DMS53 (cell line): ENCODE data around the gene RHOB.
"Not testable (repeated sequence)": the region's sequence is repeated elsewhere in the genome, so short reads cannot be mapped to it uniquely, and the experiment has no call there.

Source experiments
- DNase-seq: peaks from one replicate; lab custom pipeline; 2025; lab: John Stamatoyannopoulos, UW

The RHOB gene

DNA sequence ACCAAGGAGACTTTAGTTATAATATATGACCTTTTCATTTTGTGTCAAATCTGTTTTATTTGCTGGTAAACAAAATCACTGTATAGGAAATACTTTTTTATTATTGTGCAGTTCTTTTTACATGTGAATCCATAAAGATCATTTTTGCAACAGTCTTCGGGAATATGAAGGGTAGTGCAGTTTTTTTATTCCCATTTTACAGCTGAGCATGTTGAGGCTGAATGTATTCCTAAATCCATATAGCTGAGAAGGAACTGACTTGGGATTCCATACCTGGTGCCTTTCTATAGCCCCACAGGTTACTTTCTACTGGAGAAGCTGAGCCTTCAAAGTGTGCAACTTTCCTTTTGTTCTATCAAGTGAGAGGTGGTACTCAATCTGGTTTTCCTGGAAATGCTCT lies 29.6 kb downstream of the RHOB start:
- DNase-seq, result no peak

DNA sequence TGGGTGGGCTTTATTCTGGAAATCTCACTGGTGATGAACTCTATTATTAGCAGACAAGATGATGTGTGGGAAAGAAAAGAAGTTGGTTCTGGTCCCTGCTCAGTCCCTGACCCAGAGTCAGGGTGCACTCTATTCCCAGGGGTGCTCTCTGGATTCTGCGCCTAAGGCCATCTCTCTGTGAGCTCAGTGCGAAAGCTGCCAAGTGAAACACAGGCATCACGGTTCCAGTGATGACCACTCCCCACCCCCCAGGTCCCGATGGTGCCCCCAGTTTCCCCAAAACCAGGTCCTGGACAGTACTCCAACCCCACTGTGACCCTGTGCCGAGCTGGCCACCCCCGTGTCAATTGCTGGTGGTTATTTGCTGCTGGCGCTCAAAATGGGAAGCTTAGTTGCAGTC lies 30.1 kb downstream of the RHOB start:
- no peak for DNase-seq

DNA sequence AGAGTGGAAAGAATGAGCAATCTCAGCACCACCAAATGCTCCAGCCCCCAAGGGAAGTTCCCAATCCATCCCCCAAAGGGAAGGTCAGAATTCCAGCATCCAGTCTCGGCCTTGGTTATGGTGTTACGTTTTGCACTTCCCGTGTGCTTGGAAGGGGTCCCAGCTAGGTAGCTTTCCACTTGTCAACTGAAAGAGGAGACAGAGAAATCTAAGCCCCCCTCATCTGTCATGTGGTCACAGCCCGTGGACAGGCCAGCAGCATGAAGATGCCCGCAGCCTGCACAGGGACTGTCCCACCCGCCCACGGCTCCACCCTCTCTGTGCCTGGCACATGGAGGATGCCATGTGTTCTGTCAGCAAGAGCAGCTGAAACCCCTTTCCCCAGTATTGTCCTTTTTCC lies 32.1 kb downstream of the RHOB start:
- DNase-seq, result no peak

DNA sequence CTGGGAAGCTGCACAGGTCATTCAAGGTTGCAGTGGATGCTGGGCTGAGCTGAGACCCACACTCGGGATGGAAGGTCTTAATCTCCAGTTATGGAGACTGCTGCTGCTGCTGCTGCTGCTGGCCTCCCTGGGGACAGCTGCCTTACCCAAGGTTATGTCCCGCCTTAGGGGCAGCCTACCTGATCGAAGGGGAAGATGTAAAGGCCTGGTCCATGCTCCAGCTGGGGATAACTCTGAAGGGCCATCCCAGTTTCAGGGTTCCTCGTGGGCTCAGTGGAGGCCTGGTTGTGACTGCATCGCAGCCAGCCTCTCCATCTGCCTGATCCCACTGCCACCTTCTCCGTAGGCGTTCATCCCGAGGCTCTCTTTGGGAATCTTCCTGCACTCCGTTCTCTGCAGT lies 33.0 kb downstream of the RHOB start:
- no peak for DNase-seq

DNA sequence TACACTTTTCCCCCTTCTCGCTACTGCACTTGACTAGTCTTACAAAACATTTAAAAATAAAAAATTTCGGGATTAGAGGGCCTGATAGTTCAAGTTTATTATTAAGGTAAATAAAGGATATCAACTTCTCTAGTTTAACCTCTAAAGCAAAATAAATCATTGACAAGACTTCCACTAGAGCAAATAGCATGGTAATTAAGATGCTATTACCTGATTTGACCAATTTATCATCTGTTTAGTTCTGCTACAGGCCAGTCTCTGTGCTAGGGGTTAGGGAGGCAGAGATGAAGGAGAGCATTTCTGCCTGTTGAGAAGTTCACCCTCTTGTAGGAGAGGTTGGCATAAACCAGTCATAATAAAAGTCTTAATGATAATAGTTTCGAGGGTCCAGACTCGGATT lies 34.0 kb downstream of the RHOB start:
- DNase-seq, result no peak

DNA sequence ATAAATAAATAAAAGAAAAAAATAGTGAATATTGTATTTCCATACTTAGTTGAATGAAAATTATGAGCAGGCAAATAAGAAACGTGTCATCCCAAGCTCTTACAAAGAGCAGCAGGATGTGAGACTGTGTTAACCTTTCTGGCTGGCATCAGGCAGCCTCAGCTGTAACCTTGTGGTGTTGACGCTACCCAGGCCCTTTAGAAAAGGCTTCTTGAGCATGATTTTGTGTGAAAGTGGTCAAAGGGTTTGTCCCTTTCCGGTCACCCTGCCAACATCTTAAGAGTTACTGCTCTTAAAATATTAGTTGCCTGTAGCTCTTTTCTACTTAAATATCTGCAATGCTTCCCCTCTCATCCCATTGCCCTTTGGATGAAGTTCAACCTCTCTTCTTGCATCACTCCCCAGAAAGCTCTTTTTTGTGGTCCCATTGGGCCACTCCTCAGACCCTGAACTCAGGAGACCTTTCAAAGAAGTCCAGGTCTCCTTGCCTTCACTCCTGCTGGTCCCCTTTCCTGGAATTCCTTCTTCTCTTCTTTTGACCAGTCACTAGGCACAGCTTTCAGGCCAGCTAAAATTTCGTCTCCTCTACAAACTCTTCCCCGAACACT lies 35.0 kb downstream of the RHOB start:
- DNase-seq, result no peak

DNA sequence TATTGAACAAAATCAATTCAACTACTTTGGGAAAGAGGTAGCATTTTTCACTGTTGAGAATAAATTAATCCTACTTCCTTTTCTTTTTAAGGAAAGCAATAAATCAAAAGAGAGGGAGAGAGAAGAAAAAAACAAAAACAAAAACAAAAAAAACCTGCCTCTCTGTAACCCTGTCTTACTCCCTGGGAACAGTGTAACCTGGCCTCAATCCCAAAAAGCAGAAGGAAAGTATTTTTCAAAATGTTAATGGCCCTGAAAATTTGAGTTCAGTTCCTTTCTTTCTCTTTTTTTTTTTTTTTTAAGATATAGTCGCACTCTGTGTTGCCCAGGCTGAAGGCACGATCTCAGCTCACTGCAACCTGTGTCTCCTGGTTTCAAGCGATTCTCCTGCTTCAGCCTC lies 35.9 kb downstream of the RHOB start:
- no peak for DNase-seq

DNA sequence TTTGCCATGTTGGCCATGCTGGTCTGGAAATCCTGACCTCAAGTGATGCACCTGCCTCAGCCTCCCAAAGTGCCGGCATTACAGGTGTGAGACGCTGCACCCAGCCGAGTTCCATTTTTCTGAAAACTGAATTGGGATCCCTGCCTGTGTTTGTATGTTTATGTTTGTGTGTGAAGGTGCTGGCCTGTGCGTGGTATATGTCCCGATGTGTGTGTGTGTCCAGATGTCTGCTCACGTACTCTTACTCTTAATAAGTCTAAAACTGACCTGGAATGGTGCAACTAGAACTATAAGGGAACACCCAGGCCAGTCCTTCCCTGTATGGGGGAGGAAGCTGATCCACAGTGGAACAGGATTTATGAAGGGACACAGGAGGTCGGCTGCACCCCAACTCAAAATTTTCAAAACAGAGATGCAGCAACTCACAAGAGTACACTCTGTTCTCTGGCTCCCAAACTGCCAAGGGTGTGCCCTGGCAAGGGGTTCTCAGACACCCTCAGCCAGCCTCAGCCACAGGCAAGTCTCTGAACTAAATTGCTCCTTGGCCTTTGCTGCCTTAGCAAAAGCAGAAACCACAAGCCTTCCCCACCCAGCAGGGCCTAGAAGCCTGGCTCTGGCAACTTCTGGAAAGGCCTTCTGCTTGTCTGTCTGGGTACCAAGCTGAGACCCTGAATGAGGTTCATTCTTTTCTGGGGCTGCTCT lies 36.5 kb downstream of the RHOB start:
- DNase-seq, result no peak

DNA sequence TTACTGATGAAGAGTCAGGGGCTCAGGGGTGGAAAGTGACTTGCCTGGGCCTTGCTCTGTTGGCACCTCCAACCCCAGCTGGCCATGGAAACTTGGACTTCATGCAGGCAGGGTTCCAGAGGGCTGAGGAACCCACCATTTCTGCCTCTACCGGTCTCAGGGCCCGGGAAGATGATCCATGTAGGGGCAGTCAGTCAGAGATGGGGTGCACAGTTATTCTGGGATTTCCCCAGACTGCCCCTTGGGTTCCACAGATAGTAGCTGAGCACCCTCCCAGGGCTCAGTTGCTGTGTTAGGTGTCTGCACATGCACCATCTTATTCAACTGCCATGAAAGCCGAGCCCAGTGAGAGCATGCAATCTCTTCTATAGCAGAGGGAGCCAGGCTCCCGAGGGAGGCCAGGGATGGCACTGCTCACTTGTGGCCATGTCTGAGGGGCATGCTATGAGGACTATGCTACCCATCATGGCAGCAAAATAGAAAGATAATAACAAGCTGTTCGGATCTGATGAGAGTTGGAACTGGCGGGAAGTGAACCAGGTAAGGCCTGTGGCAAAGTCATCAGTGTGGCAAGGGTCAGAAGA lies 37.3 kb downstream of the RHOB start:
- no peak for DNase-seq

DNA sequence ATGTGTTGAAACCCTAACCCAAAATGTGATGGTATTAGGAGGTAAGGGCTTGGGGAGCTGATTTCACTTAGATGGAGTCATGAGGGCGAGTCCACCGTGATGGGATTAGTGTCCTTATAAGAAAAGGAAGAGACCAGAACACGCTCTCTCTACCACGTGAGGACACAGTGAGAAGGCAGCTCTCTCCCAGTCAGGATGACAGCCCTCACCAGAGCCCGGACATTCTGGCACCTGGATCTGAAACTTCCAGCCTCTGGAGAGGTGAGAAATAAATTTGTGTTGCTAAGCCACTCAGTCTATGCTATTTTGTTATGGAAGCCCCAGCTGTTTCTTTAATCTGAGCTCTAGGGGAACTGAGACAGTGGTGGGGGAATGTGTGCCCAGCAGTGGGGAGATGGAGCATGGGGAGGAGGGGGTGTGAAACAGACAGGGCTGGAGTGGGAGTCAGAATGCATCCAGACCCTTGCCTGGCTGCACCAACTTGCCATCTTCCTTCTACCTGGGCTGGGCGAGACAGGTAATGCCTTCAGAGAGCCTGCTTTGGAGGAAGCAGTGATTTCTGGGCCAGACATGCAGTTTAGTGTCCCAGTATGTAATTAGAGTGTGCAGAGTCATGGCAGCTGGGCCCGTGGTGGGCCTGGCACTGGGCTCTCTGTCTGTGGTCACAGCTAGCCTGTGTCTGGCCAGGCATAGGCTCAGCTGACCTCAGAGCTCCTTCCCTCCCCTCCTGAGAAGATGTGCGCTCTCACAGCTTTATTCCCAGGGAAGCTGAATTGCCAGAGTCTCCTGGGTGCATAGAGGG lies 38.1 kb downstream of the RHOB start:
- DNase-seq, result no peak

DNA sequence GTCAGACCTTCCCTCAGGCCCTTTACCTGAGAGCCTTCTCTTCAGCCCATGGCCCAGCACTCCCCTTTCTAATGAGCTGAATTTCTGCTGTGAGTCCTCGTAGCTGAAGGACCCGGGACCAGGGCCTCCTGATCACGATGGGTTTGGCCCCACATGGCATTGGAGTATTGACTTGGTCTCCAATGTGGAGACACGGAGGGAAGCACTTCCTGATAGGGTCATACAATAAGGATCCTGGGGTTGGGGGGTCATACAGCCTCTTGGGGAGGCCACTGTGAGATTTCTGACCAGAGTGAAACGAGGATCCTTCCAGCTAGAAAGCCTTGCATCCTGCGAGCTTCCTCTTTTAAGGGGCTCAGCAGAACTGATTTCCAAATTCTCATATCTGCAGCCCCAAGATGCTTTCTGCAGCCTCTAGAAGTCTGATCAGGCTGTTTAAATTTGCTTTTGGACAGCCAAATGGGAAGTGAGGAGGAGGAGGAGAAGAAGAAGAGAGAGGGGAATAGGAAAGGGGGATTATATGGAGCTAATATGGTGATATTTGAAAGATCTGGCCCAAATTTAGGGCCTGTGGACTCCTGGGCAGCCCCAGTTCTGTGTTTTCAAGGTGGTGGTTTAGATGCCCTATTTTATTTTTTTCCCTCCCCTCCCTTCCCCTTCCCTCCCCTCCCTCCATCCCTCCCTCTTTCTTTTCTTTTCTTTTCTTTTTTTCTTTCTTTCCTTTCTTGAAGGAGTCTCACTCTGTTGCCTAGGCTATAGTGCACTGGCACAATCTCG lies 38.9 kb downstream of the RHOB start:
- no peak for DNase-seq

DNA sequence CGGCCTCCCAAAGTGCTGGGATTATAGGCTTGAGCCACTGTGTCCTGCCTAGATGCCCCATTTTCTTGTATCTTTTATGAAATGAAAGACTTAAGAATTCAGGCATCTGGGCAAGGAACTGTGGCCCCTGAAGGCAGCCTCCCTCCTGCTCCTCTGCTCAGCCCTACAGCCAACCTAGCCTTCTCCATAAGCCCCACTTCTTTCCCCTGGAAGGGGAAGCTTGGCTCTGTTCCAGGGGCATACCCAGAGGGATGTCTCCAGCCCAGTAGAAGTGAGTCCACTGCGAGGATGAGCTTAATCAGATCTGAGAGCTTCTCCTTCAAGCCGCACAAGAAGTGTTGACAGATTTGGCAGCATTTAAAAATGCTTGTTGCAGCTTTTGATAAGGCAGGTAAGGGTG lies 39.7 kb downstream of the RHOB start:
- no peak for DNase-seq

DNA sequence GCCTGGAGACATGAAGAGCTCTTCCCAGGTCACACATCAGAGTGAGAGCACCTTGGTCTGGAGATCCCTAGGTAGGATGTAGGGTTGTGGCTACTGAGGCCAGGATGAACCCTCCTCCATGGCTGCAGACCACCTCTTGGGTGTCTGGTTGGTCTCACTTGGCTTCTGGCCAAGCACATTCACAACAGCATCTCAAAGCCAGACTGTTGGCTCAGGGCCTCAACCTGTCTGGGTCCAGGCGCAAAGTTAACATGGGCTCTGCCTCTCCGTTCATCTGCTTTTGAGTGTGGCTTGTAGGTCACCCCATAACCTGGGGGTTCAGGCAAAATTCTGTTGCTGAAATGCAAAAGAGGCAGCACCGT lies 40.1 kb downstream of the RHOB start:
- no peak for DNase-seq

DNA sequence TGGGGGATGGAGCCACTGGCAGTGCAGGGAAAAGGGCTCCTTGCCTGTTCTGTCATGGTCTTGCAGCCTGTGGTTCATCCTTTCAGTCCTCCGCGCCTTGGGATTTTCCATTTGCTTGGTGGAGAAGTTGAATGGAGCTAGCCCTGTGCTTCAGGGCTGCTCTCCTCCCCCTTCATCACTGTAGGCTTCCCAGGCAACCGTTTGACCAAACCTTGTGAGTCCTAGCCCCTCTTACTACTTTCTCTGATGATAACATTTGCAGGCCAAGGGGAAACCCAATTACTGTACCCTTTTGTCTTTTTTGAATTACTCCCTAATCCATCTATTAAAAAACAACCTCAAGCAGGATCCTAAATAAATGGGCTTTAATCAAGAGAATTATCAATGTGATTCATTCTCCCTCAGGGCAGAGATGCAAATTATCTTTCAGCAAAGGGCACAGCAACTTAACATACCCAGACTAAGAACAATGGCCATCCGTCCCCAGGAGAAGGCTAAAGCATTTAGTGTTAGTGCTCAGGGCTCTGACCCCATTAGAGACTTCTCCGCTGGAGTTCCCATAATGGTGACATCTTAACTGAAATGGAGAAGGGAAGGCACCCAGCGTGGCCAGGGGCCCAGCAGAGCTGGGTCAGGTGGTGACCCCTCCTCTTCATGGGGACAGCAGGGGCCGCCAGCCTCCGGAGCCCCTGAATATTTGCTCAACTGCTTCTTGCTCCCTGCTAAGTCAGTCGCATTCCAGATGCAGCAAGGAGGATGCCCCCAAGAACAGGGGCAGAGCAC lies 40.7 kb downstream of the RHOB start:
- DNase-seq, result no peak

DNA sequence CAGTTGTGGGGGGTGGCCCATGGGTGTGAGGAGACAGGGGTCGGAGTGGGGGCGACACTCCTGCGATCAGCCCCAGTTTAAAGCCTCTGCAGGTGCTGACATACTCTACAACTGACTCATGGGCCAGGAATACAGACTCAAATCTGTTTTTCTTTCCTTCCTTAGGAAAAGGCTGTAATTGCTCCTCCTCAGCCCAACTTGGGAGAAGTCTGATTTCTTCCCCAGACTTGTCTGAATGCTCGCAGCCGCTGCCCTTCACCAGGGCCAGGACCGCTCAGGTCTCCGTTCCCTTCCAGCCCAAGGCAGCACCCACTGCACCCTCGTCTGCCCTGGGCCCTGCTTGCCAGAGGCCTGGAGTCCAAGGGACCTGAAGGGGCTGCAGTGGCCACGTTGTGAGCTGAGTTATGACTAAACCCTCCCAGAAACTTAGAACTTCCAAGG lies 41.3 kb downstream of the RHOB start:
- no peak for DNase-seq

DNA sequence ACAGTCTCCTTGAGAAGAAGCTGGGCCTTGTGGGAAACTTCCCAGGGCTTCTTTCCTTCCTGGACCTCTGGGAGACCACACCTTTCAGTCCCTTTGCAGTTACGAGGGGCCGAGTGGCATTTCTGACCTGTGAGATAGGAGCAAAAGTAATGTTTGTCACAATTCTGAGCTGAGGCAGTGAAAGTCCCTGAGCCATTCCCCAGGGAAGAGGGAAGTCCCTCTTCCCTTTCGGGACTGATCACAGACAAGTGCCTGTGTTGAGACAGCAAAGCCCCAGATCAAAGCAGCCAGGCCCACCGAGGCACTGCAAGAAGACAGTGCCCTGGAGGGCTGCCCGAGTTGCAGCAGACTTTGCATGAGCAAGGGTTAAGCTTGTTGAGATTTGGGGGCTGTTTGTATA lies 41.9 kb downstream of the RHOB start:
- DNase-seq, result no peak

DNA sequence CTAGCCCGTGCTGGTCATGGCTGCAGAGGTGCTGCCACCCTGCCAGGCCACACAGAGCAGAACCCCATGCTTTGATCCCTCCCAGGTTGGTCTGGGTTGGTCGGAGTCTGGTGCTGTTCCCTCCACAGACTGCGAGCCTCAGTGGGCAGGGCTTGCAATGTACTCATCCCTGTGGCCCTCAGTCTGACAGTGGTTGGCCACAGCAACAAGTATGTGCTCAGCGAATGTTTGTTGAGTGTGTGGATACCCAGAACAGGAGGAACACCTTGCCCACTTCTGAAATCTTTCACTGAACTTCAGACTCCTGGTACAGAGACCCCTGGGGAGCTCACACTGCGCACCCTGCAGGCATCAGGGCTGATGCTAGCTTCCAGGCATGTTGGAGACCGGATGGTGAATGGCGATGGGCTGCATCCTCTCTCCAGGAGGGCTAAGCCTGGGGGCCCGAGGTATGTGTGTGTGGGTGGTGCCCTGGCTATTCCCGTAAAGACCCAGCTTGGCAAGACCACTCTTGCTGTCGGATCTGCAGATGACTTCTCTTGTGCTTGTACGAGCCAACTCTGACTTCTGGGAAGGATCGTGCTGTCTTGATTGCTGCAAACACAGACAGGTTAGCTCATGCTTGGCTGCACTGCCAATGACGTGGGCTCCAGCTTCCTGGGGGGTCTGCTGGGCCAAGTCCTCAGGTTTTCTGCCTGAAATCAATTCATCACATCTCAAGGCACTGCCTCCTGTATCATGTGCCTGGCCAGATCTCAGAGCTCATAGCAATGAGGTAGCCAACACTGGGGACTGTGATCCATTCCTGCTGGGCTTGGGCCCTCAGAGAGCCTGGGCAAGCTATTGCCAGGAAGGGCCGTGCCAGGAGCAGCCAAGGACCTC lies 43.7 kb downstream of the RHOB start:
- no peak for DNase-seq

DNA sequence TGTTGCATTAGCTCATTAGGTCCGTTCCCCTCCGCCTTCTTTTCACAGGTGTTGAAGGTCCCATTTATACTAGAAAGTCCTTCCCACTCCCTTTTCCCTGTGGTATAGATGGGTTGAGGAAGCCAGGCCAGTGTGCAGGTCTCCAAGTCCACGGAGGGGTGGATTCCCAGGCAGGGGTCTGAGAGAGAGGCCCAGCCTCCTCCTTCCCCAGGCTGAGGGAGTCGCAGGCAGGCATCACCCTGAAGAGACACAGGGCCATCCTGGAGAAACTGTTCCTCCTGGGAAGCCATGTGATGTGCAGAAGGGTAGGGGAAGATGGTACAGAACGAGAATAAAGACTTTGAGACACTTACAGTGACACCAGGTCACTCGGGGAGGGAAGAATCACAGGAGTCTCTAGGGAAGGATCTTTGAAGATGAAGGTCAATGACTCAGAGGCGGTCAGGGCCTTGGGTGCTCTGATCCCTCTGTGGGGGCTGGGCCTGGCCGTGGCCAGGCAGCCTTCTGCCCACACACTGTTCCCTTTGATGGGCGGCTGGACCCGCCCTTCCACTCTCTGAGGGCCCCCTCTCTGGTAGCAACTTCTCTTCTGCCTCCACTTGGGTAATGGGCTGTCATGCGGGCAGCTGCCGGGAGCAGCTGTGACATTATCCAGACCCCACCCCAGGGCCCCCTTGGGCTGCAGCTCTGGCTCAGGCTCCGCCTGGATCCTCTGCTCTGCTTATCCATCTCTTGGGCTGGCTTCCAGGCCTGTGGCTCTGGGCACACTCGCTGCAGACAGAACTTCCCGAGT lies 45.1 kb downstream of the RHOB start:
- DNase-seq, result no peak

DNA sequence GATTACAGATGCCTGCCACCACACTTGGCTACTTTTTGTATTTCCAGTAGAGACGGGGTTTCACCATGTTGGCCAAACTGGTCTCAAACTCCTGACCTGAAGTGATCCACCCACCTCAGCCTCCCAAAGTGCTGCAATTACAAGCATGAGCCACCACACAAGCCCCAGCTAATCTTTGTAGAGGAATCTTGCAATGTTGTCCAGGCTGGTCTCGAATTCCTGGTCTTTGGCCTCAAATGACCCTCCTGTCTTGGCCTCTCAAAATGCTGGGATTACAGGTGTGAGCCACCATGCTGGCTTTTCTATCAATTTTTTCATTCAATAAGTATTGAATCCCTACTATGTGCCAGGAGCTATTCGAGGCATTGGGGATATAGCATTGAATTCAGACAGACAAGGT lies 46.2 kb downstream of the RHOB start:
- DNase-seq, result not testable (repeated sequence)

DNA sequence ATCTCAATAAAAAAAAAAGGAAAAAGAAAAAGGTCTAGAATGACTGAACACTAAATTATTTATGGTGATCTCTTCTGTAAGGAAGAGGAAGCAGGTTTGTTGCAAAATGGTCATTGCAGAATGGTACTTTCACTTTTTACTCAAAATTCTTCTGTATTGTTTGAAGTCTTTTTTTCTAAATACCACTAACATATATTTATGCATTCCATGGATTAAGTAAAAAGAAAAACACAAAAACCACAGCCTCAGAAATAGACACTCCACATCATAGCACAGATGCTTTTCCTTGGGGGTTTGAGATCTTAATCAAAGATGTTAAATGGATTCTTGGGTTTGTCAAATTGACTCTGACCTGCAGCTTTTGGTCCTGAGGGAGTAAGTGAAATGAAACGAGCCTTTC lies 47.4 kb downstream of the RHOB start:
- no peak for DNase-seq
